OCI-LY3 (cell line): ENCODE data around the gene HCFC1.
A peak's percentile ranks its signal among the peaks of the same experiment; 100 is the strongest.

Experiments used
- CTCF ChIP-seq: fragments of 200-600, 300-600 bp; sonication (generic); IDR thresholded peaks from 2 replicates; pipeline ENCODE4 v1.5.1; 2014; ENCODE audit warnings: antibody characterized with exemption, low read length, low read depth
- EZH2phosphoT487 ChIP-seq: fragments of 200-600 bp; shearing (Covaris generic); IDR thresholded peaks from 2 replicates; pipeline ENCODE4 v1.6.1; 2018; ENCODE audit warnings: antibody characterized with exemption, mixed run types, low read depth

GRCh38 chrX:153927922-153928760 is 43.5 kb downstream of the HCFC1 start:
- TF ChIP-seq CTCF (peak; percentile 20; the same call in 1 of the 2 replicates), EZH2phosphoT487 (no peak)
